ENCODE results near the gene UBR2.

DNA sequence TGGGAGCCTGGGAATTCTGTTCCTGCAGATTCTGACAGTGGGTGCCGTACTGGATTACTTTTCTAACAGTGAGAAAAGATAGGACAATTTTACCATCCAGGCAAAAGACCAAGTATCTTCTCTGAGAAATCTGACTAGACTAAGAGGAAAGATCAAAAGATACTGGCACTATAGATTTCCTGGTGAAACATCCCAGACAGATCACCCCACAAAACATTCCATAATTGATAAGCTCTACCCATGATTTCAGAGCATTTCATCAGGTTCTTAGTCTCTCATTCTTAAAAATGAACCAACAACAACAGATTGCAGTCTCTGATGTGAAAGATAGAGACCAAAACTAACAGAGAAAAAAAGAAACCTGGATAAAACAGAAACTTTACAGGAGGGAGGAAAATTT lies 13.6 kb upstream of the UBR2 start:
- TF ChIP-seq, protein P1, sequence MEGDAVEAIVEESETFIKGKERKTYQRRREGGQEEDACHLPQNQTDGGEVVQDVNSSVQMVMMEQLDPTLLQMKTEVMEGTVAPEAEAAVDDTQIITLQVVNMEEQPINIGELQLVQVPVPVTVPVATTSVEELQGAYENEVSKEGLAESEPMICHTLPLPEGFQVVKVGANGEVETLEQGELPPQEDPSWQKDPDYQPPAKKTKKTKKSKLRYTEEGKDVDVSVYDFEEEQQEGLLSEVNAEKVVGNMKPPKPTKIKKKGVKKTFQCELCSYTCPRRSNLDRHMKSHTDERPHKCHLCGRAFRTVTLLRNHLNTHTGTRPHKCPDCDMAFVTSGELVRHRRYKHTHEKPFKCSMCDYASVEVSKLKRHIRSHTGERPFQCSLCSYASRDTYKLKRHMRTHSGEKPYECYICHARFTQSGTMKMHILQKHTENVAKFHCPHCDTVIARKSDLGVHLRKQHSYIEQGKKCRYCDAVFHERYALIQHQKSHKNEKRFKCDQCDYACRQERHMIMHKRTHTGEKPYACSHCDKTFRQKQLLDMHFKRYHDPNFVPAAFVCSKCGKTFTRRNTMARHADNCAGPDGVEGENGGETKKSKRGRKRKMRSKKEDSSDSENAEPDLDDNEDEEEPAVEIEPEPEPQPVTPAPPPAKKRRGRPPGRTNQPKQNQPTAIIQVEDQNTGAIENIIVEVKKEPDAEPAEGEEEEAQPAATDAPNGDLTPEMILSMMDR (IDR thresholded peaks at IDR 0.05; ENCODE audit: extremely low read depth in 1 of 2, insufficient read depth in 1 of 2, low read depth in 1 of 2, low read length in 2 of 2), result no peak
- TF ChIP-seq FOS (IDR thresholded peaks at IDR 0.05; ENCODE audit: borderline replicate concordance, insufficient read depth, low read length) (no peak), EZH2 (IDR thresholded peaks at IDR 0.05; ENCODE audit: borderline replicate concordance, low read depth, low read length, severe bottlenecking) (no peak)
- TF ChIP-seq, protein P2, sequence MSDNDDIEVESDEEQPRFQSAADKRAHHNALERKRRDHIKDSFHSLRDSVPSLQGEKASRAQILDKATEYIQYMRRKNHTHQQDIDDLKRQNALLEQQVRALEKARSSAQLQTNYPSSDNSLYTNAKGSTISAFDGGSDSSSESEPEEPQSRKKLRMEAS (IDR thresholded peaks at IDR 0.05; ENCODE audit: insufficient read depth, insufficient read length), result no peak

All from endothelial cell of umbilical vein (primary cell).